Stomach smooth muscle (tissue), 2 donors: ENCODE results near the gene KRT85.

Source experiments
- H3K27ac ChIP-seq: one replicate; pipeline ENCODE4 v1.7.0; 2013; ENCODE audit warnings: mild to moderate bottlenecking, low read length, inconsistent platforms
- H3K27me3 ChIP-seq, 2 donors: one replicate each; pipeline ENCODE4 v1.7.0; 2013; ENCODE audit warnings: low read length in 2 of 2; ENCODE audit not compliant: insufficient read depth in 2 of 2, control insufficient read depth in 1 of 2
- H3K36me3 ChIP-seq, 2 donors: one replicate each; pipeline ENCODE4 v1.7.0; 2013; ENCODE audit warnings: low read length in 2 of 2; ENCODE audit not compliant: control insufficient read depth in 2 of 2, insufficient read depth in 2 of 2
- H3K4me1 ChIP-seq: one replicate; pipeline ENCODE4 v1.7.0; 2013; ENCODE audit warnings: low read length; ENCODE audit not compliant: control insufficient read depth, insufficient read depth
- H3K4me3 ChIP-seq, 2 donors: one replicate each; pipeline ENCODE4 v1.7.0; 2013; ENCODE audit warnings: low read length in 2 of 2
- H3K9ac ChIP-seq, 2 donors: one replicate each; pipeline ENCODE4 v1.7.0; 2013; ENCODE audit warnings: low read length in 2 of 2, mild to moderate bottlenecking in 1 of 2
- H3K9me3 ChIP-seq, 2 donors: one replicate each; pipeline ENCODE4 v1.7.0; 2013; ENCODE audit warnings: low read length in 2 of 2; ENCODE audit not compliant: control insufficient read depth in 2 of 2
- donor health status: healthy.
- donor health status: Pancreatic carcinoma.

Gene KRT85

DNA sequence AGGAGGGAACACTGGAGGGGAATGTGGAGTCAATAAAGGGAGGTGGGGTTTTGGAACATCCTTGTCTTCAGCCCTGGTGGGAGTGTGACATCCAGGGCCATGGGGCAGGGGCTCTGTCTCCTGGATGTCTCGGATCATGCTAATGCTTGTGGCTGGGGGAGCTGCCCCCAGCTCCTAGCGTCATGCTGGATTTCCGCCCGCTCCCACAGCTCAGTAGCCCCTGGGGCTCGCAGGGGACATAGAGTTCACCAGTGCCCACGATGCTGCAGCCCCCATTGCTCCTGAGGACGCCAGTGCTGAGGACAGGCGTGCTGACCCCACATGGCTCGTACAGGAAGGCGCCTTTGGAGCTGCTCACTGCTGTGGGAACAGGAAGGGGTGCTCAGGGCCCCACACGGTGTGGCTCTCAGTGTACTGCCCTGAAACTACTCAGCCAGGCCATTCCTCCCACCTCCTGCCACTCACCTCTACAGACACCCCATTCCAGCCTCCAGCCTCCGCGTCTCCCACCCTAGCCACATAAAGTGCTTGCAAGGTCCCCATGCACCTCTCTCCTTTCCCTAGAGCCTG, 27.6 kb upstream of the KRT85 start:
- Histone ChIP-seq H3K4me1 (peaks cover 10% of the 10 kb centered on the region), H3K9ac (no peak overlapping the region), H3K36me3 (no peaks in the 10 kb centered on the region), H3K4me3 (no peak overlapping the region), H3K27ac (no peak overlapping the region), H3K9me3 (no peaks in the 10 kb centered on the region), H3K27me3 (peaks cover 0 to 4% of the 10 kb centered on the region in 2 donors)

DNA sequence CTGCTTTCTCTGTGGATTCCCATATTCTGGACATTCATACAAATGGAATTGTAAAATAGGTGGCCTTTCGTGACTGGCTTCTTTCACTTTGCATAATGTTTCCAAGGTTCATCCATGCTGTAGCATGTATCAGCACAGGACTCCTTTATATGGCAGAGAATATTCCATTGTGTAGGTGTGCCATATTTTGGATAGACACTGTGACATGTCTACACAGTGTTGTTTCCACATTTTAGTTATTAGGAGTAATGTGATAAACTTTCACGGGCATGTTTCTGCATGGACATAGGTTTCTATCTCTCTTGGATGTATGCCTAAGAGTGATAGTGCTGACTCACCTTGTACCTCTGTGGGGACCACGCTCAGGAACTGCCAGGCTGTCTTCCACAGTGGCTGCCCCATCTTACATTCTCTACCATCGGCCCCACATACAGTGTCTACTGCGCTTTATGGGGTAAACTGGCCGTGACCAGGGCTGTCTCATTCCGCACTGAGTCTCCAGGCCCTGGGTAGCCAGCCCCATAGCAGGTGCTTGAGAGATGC, 25.3 kb upstream of the KRT85 start:
- H3K27me3 ChIP-seq = peaks cover 4 to 5% of the 10 kb centered on the region in 2 donors
- no peaks in the 10 kb centered on the region for H3K36me3 ChIP-seq
- no peak overlapping the region for H3K27ac ChIP-seq
- H3K9me3 ChIP-seq = no peaks in the 10 kb centered on the region
- no peak overlapping the region for H3K9ac ChIP-seq
- peaks cover 10% of the 10 kb centered on the region for H3K4me1 ChIP-seq
- H3K4me3 ChIP-seq = no peak overlapping the region

DNA sequence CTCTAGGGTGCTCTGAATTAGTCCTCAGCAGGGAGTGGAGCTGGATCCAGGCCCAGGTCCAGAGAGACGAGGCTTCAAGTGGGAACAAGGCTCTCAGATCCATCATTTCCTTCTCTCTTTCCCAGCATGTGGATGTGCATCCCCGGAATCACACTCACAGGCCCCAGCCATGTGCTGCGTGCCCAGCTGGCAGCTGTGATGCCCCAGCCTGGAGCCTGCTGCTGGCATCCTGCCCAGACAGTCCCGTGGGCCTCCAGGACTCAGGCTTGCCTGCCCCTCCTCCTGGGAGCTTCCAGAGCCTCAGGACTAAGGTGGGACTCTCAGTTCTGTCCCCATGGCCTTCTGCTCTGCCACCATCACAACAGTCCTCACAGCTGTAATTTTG, 24.3 kb upstream of the KRT85 start:
- H3K9me3 ChIP-seq = no peaks in the 10 kb centered on the region
- H3K27me3 ChIP-seq = peaks cover 4% of the 10 kb centered on the region in 2 donors
- peaks cover 10% of the 10 kb centered on the region for H3K4me1 ChIP-seq
- peak overlapping the region; percentile 37 for H3K27ac ChIP-seq
- no peak overlapping the region for H3K4me3 ChIP-seq
- H3K36me3 ChIP-seq = no peaks in the 10 kb centered on the region
- H3K9ac ChIP-seq = peak overlapping the region in 1 of 2 donors; percentile 21

DNA sequence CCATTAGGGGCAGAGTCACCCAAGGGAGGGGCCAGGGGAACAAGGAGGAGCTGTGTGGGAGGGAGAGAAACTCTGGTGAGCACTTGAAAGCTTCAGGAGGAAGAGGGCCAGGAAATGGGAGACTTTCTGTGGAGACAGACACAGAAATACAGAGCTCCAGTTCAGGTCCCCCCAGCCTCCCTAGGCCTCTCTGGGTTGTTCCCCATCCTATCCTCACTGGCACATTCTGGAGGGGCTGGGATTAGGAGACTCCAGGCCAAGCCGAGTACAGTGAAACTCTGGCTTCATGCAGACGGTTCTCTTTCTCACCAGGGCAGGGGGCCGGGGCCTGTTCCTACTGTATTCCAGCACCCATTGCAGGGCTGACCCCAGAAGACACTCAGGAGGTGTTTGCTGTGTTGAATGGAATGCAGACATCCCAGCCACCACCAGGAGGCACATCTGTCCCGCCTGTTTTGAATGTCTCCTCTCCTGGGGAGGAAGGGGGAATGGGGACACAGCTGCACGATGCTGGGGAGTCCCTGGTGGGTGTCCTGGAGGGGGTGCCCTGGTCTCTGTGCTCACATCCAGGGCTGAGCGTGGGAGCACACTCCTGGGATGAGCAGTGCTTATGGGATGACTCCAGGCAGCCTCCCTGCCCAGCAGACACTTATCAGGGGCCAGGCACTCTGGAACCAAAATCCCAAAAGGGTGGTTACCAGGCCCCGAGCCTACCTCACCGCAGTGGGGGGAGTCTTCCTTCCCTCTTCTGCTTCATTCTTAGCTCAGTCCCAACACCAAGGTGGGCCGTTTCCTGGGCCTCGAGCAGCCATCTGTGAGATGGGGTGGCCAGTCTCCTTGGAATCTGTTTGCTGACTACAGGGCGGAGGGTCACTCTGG, 23.7 kb upstream of the KRT85 start:
- no peak overlapping the region for H3K4me3 ChIP-seq
- H3K27ac ChIP-seq = peak overlapping the region; percentile 37
- H3K9me3 ChIP-seq = no peaks in the 10 kb centered on the region
- H3K36me3 ChIP-seq = no peaks in the 10 kb centered on the region
- H3K9ac ChIP-seq = peak overlapping the region in 1 of 2 donors; percentile 21
- peaks cover 10% of the 10 kb centered on the region for H3K4me1 ChIP-seq
- peaks cover 3 to 4% of the 10 kb centered on the region in 2 donors for H3K27me3 ChIP-seq

DNA sequence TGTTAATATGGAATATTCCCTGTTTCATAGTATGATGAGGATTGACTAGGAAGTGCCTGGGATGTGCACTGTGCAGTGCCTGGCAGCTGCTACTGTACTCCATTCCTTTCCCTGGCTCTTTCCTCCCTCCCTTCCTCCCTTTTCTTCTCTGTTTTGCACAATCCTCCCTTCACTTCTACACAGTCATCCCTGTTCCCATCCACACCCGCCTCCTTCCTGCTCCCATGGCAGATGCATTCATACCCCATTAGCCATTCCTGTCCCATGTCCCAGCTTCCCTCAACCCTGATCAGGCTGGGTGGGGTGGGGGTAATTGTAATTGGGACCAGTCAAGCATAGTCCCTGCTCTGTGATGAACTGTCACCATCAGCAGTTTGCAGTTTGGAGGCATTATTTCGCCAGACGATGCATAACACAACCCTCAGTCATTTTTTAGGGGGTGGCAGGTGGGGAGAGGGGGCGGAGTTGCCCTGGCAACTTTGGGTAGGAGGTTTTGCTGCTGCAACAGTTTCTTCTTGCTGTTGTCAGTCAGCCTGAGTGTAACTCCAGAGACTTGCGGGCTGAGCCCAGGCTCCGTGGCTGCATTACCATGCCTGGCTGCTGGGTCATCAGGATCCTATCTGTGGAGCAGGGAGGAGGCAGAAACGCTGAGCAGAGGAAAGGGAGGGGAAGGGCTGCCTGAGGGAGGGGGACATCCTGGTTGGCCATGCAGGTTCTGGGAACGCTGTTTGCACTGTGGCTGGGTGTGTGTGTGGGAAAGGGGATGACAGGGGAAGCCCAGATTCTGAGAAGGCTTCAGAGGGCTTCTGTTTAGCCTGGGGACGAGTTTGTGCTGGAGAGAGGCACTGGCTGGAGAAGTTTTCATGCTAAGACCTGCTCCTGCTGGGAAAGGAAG, 22.3 kb upstream of the KRT85 start:
- Histone ChIP-seq H3K36me3 (no peaks in the 10 kb centered on the region), H3K4me1 (peaks cover 10% of the 10 kb centered on the region), H3K9me3 (no peaks in the 10 kb centered on the region), H3K27ac (no peak overlapping the region), H3K4me3 (no peak overlapping the region), H3K9ac (no peak overlapping the region), H3K27me3 (peaks cover 3 to 4% of the 10 kb centered on the region in 2 donors)

DNA sequence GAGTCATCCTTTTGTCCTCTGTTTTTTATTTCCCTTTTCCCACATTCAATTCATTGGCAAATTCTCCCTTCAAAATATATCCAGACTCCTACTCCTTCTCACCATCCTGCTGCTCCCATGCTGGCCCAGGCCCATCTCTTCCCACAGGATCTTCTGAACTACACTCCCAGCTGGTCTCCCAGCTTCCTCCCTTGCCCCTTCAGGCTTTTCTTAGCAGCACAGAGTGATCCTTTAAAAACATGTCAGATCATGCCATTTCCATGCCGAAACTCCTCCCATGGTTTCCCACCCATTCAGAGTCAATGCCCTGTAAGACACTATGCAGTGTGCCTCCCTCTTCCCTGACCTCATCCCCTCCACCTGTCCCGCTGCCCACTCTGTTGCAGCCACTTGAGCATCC, 20.6 kb upstream of the KRT85 start:
- Histone ChIP-seq H3K36me3 (no peaks in the 10 kb centered on the region), H3K27me3 (peaks cover 4 to 6% of the 10 kb centered on the region in 2 donors), H3K4me3 (no peak overlapping the region), H3K9me3 (no peaks in the 10 kb centered on the region), H3K4me1 (peaks cover 10% of the 10 kb centered on the region), H3K27ac (no peak overlapping the region), H3K9ac (no peak overlapping the region)

DNA sequence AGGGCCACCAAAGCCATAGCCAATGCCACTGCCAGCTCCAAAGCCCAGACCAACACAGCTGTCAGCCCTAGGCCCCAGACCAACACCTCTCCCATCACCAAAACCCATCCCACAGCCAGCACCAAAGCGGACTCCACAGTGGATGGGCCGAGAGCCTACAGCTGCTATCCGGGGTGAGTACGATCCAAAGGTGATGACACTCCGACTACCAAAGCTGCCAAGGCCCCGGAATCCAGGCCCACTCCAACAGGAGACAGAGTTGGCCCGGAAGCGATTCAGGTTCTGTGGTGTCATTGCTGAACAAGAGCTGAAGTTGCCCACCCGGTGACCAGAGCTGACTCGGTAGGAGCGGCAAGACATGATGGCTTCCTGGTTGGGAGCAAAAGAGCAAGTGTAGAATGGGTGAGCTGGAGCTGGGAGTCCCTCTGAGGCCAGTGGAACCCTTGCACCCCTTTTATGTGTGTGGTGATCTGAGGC, 18.0 kb upstream of the KRT85 start, which contains the start of gene KRT84:
Gene KRT84, minus strand, starts transcription at position 427 of the 477 bp plus-strand sequence. Its CDS starts 67 bp downstream, at position 360.
- Histone ChIP-seq H3K36me3 (no peaks in the 10 kb centered on the region), H3K9me3 (no peaks in the 10 kb centered on the region), H3K9ac (no peak within 1 kb of the TSS), H3K4me3 (no peak within 1 kb of the TSS), H3K27ac (no peak within 1 kb of the TSS), H3K27me3 (peaks cover 4 to 6% of the 10 kb centered on the region in 2 donors), H3K4me1 (no peaks in the 10 kb centered on the region)

DNA sequence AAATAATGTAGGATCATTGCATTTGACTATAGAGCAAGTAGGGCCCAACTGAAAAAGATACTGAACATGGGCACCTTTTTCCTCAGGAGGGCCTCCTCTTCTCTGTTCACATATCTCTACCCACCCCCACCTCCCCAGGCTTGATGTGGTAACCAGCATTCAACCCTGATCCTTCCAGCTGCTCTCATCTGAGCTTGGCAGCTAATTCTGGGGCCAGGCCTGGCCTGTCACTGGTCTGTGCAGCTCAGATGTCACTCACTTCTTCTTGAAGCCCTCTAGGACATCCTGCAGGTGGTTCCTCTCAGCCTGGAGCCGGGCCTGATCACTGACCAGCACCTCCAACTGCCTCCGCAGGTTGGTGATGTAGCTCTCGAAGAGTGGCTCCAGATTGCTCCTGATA, 16.1 kb upstream of the KRT85 start:
- peaks cover 4 to 5% of the 10 kb centered on the region in 2 donors for H3K27me3 ChIP-seq
- no peaks in the 10 kb centered on the region for H3K36me3 ChIP-seq
- H3K9me3 ChIP-seq = no peaks in the 10 kb centered on the region
- no peak overlapping the region for H3K9ac ChIP-seq
- H3K4me3 ChIP-seq = no peak overlapping the region
- H3K27ac ChIP-seq = no peak overlapping the region
- H3K4me1 ChIP-seq = no peaks in the 10 kb centered on the region

DNA sequence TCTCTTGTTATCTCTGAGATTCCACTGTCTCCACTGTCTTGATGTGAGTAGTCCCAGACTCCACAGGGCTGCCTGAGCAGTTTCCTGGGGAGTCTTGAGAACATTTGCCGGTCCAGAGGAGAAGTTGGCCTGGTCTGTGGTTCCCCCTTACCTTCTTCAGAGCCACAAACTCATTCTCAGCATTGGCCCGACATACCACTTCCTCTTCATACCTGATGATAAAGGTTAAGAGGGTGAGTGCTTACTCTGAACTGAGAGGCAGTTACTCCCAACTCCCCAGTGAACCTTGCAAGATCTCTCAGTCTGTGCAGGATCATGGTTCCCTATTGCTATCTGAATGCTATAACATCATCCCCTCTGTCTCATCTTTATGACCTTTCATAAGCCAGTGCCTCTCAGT, 15.6 kb upstream of the KRT85 start:
- Histone ChIP-seq H3K4me3 (no peak overlapping the region), H3K9ac (no peak overlapping the region), H3K4me1 (no peaks in the 10 kb centered on the region), H3K27ac (no peak overlapping the region), H3K36me3 (no peaks in the 10 kb centered on the region), H3K9me3 (no peaks in the 10 kb centered on the region), H3K27me3 (peaks cover 0 to 3% of the 10 kb centered on the region in 2 donors)

DNA sequence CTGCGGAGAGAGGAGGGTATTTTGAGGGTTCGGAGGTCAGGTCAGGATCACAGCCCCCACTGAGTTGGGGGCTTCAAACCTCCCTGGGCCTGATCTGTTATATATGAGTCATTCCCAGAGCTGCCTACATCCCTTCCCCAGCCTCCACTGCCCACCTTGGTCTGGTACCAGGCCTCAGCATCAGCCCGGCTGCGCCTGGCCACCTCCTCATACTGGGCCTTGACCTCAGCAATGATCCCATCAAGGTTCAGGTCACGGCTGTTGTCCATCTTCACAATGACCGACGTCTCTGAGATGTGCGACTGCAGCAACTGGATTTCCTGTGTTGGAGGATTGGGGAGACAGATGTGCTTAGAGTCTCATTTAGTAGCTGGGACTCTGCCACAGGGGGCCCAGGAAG, 13.9 kb upstream of the KRT85 start:
- Histone ChIP-seq H3K27me3 (peaks cover 0 to 3% of the 10 kb centered on the region in 2 donors), H3K36me3 (no peaks in the 10 kb centered on the region), H3K4me1 (no peaks in the 10 kb centered on the region), H3K27ac (no peak overlapping the region), H3K9ac (no peak overlapping the region), H3K4me3 (no peak overlapping the region), H3K9me3 (no peaks in the 10 kb centered on the region)
